NCI-H345 (cell line): ENCODE results near the gene TNFAIP2.

ENCODE experiments used
- DNase-seq: peaks from one replicate; lab custom pipeline; 2025; lab: John Stamatoyannopoulos, UW

Gene TNFAIP2

DNA sequence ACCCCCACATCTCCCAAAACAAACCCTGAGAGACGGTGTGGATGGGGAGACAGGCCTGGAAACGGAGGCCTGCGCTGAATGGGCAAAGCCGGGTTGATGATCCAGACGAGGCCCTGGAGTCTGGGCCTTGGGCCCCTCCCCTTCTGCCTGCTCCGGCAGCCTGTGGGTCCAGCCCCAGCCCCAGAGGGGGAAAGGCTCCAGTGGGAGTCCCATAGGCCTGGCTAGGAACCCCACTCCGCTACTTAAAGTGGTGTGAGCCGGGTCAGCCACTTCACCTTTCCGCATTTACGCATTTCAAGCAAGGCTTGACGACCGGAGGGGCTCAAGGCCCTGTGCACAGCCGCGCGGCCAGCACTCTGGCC is 695 bp upstream of the TNFAIP2 start:
- peak; percentile 65 for DNase-seq

GRCh38 chr14:103123634-103124500 is 606 bp downstream of the TNFAIP2 start:
- DNase-seq: no peak

DNA sequence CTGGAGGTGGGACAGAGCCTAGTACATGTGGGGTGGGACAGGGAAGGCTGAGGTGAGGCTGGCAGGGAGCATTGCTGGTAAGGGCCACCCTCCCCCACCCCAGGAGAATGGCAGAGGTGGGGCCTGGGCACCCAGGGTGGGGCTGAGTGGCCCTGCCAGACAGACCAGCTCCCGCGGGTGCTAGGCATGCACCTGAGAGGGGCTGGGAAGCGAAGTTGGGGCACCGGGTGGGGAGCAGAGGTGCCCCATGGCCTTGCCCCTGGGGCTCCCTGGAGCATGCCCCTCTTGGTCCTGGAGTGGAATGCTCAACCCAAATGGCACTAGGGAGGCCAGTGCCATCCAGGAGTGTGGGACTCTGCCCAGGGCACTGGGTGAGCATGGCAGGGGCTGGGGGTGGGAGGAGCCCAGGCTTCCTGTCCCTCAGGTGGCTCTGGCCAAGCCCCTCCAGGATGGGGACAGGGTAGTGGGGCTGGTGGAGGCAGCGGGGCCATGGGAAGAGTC is 1.3 kb downstream of the TNFAIP2 start:
- no peak for DNase-seq

DNA sequence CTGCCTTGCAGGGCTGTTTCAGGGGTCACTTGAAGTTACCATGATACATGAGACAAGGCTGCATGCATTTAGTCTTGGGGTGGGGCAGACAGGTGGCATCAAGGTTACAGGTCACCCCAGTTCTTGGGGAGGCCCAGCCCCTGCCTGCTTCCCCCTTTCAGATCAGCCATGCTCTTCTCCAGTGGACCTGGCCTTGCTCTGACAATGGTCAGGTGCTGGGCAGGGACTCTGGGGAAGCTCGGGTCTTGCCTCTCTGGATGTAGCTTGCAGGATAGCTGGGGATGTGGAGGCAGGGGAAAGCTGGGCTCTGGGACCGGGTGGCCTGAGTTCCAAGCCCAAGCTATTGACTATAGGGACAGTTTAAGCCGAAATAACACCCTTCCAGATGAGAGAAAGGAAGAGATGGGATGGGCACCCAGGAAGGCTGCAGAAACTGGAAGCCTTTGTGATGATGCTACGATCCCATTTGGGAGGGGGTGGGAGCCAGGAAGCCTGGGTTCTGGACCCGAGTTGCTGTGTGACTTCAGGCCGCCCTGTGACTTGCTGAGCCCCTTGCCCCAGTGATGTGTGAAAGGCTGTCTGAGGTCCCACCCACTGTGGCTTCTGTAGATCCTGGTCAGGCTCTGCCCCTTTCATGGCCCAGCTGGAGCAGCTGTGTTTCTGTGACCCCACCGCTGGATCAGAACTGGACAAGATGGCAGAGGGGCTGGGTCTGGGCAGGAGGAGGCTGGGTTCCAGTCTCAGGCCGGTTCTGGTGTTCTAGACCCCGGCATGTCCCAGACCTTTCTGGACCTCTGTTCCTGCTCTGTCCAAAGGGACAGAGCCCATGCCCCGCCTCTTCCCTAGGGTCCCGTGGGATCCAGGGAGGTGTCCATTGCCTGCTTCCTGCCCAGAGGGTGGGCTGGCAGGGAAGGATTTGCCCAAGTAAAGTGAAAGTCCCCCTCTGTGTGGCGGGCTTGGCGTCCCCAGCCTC is 2.1 kb downstream of the TNFAIP2 start:
- DNase-seq: no peak

DNA sequence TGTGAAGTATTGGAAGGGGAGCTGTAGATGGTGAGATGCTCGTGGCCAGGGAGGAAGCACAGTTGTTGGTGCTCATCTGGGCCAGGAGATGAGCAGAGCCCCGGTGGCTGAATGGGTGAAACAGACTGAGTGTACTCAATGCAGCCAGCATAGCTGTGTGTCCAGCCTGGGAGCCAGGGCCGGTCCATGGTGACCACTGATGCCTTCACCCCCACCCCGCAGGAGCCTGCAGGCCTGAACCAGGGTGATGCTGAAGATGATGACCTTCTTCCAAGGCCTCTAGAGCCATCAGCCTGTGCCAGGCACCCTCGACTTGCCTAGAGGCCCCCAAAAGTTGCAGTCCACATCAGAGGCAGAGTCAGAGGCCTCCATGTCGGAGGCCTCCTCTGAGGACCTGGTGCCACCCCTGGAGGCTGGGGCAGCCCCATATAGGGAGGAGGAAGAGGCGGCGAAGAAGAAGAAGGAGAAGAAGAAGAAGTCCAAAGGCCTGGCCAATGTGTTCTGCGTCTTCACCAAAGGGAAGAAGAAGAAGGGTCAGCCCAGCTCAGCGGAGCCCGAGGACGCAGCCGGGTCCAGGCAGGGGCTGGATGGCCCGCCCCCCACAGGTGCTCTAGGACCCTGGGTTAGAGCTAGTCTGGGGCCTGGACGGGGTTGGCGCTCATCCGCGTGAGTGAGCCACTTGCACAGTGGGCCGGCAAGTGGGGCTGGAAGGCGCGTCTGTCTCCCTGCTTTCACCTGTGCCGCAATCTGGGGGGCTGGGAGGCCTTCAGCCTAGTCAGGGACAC is 3.0 kb downstream of the TNFAIP2 start:
- DNase-seq: no peak

DNA sequence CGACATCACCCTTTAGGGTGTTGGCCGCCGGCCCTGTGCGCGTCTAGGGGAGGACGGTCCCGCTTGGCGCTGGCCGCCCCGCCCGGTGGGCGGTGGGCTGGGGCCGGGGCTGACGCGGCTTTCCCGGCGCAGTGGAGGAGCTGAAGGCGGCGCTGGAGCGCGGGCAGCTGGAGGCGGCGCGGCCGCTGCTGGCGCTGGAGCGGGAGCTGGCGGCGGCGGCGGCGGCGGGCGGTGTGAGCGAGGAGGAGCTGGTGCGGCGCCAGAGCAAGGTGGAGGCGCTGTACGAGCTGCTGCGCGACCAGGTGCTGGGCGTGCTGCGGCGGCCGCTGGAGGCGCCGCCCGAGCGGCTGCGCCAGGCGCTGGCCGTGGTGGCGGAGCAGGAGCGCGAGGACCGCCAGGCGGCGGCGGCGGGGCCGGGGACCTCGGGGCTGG is 3.6 kb downstream of the TNFAIP2 start:
- DNase-seq: peak; percentile 65

- no peak for DNase-seq
These were observed 4.1 kb downstream of the TNFAIP2 start for GRCh38 chr14:103127356-103127755.

GRCh38 chr14:103127861-103128598 is 4.8 kb downstream of the TNFAIP2 start:
- DNase-seq: peak; percentile 76

GRCh38 chr14:103128631-103129300 is 5.5 kb downstream of the TNFAIP2 start:
- no peak for DNase-seq

DNA sequence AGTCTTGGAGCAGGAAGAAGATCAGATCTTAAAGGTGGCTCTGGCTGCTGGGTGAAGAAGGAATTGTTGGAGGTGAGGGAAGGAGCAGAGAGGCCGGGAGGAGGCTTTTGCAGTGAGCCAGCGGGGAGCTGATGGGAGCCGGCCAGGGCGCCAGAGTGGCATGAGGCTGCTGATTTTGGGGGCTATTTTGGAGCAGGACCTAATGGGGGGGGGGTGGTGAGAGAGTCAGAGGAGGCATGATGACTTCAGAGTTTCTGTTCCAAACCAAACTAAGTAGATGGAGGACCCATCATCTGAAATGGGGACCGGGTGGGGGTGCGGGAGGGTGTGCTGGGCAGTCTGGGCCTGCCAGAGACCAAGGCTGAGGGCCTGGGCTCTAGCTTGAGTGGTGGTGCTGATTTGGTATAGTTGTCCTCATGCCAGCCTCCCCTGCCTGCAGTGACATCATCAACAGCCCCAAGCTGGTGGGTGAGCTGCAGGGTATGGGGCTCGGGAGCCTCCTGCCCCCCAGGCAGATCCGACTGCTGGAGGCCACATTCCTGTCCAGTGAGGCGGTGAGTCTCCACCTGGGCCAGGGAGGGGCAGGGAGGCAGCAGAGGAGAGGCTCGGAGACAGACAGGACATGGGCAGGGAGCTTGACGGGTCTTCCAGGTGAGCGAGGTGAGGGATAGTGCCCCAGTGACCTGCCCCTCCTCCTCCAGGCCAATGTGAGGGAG is 6.2 kb downstream of the TNFAIP2 start:
- no peak for DNase-seq

- no peak for DNase-seq
These were observed 6.9 kb downstream of the TNFAIP2 start for GRCh38 chr14:103130017-103130764.

DNA sequence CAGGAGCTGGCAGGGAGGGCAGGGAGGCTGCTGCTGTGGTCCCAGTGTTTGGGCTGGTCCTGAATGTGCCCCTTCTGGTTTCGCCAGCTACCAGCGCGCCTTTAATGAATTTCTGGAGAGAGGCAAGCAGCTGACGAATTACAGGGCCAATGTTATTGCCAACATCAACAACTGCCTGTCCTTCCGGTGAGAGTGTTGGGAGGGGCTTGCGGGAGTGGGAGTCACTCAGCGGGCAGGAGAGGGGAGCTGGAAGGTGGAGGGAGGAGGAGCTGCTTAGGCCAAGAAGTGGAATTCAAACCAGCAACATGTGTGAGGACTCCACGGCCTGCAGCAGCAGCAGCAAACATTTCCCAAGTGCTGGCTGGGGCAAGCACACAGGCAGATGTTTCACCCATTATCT is 7.7 kb downstream of the TNFAIP2 start:
- no peak for DNase-seq

- no peak for DNase-seq
These were observed 8.3 kb downstream of the TNFAIP2 start for GRCh38 chr14:103131580-103131979.

DNA sequence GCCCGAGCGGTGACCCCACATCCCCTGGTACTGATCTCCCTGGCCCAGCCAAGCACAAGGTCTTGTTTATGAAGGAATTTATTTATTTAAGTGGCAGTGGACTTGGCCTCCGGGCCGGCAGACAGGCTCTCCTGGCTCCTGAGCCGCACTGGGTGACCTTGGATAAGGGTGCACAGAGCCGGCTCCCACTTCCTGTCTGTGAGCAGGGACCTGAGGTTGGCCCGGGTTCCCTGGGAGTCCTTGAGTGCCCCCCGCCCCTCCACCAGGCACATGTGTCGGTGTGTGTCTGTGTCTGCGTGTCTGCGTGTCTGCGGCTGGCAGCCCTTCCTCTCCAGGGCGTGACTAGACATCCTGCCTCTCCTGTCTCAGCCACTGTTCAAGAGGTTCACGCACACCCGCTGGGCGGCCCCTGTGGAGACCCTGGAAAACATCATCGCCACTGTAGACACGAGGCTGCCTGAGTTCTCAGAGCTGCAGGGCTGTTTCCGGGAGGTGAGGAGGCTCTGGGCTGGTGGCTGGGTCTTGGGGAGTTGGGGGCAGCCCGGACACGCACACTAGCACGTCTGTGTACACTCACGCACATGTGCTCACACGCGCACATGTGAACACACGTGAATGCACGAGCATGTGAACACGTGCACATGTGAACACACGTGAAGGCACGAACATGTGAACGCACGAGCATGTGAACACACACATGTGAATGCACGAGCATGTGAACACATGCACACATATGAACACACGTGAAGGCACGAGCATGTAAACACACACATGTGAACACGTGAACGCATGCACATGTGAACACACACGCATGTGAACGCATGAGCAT is 9.3 kb downstream of the TNFAIP2 start:
- DNase-seq: peak; percentile 63

- DNase-seq: peak; percentile 12
These were observed 10.2 kb downstream of the TNFAIP2 start for GRCh38 chr14:103133210-103134140.

DNA sequence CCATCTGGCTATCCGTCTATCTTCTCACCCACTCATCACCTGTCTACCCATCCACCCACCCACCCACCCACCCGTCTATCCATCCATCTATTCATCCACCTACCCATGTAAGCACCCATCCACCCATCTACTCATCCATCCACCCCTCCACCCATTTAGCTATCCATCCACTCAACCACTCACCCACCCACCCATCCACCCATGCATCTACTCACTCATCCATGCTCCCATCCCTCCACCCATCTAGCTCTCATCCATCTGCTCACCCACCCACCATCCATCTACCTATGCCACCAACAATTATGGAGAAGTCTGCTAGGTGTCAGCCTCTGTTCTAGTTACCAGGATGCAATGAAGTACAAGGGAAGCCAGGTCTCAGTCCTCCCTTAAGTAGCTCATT is 11.1 kb downstream of the TNFAIP2 start:
- no peak for DNase-seq

DNA sequence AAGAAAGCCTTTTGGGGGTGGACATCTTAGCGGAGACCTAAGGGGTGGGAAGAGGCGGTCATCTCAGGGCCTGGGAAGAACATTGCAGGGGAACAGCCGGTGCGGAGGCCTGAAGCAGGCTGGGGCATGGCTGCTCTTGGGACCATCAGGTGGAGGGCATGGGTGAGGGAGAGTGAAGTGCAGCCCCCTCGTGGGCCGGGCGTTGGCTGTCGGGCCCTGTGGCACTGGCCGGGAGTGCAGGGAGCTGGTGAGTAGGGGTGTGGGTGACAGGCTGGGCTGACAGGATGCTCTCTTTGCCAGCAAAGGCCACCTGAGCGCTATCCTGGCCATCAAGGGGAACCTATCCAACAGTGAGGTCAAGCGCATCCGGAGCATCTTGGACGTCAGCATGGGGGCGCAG is 11.7 kb downstream of the TNFAIP2 start:
- no peak for DNase-seq
